Pancreas (tissue), 10 donors: ENCODE results near the gene COX5A. TPM values are rescaled to one million over a fixed set of nuclear protein-coding genes. Genes with fewer than 3 reads are reported as not detected.
"Not testable (repeated sequence)": the region's sequence is repeated elsewhere in the genome, so short reads cannot be mapped to it uniquely, and the experiment has no call there.

ENCODE experiments used
- ATAC-seq, 4 donors: fragments of 200-7000 bp; cut with Tn5 transposase; one replicate each; pipeline versions ENCODE4 v1.8.0 to v1.9.1; 2020; ENCODE audit warnings: mild to moderate bottlenecking in 4 of 4, moderate library complexity in 4 of 4
- DNase-seq, 6 donors: peaks; one replicate each; pipeline ENCODE4 v3.0.0-alpha.2; 2020
- FAIRE-seq: peaks from 2 replicates; lab custom pipeline; 2012; peaks lifted over from hg19 to GRCh38; lab: Jason Lieb, UNC
- H3K27ac ChIP-seq, 4 donors: fragments of 200-600 bp; sonication (generic); 1 replicate in 3 of 4; 2 replicates in 1 of 4; pipeline versions ENCODE4 v1.5.0 to v1.8.0; 2020
- H3K27me3 ChIP-seq, 4 donors: fragments of 200-600 bp; one replicate each; pipeline ENCODE4 v1.8.0; 2021
- H3K36me3 ChIP-seq, 3 donors: fragments of 200-600 bp; sonication (generic) in 1 of 3; one replicate each; pipeline versions ENCODE4 v1.5.0 to v1.8.0; 2020 to 2021
- H3K4me1 ChIP-seq, 3 donors: fragments of 200-600 bp; one replicate each; pipeline ENCODE4 v1.8.0; 2021
- H3K4me3 ChIP-seq, 4 donors: fragments of 200-600 bp; sonication (generic) in 2 of 4; one replicate each; pipeline versions ENCODE4 v1.5.0 to v1.8.0; 2020 to 2021
- H3K9me3 ChIP-seq, 4 donors: fragments of 200-600 bp; one replicate each; pipeline ENCODE4 v1.8.0; 2021
- CTCF ChIP-seq, 4 donors: fragments of 200-600 bp; sonication (generic) in 3 of 4; IDR thresholded peaks; one replicate each; pipeline versions ENCODE4 v1.5.0 to v1.8.0; 2021; ENCODE audit warnings: antibody characterized with exemption in 4 of 4
- WGBS, 2 donors: extraction: QIAGEN DNeasy Blood & Tissue Kit; methylation state at CpG; one replicate each; pipeline ENCODE4 v1.1.7; 2013; 5-methylcytosine and 5-hydroxymethylcytosine counted together
- intact Hi-C, 3 donors: fragments of 100-400 bp; cut with DNase I; formaldehyde crosslinking; loops; one replicate each; pipeline versions ENCODE4 v1.11.1 to v1.14.2; 2022
- polyA plus RNA-seq, 2 donors: library from polyadenylated mRNA; stranded (reverse); fragments of 200-250 nt; gene quantifications; one replicate each; pipeline ENCODE4 v1.2.3, GENCODE V29; 2013
- total RNA-seq, 6 donors: library from RNA; stranded (reverse); fragmentation: NEBNext Ultra II Directional in 4 of 6; extraction: Animal tissue kit (Norgen Biotek cat#: 25700) in 4 of 6; gene quantifications; one replicate each; pipeline versions ENCODE4 v1.2.1 to v1.2.4, GENCODE V29; 2021 to 2023
- donor health status: healthy with polysubstance abuse.
- donor health status: DM: no; HTN: no; CAD: no; lungs with moderate emphysema.
- donor health status: DM: no; HTN: no; CAD: no.
- donor health status: control.
- donor health status: control.
- donor health status: Bipolar disorder and iron deficiency.
- donor health status: DM: yes; HTN: yes; CAD: no.
- donor health status: DM: no; HTN: no; CAD: no.
- donor health status: DM: no; HTN: no; CAD: no.
- donor health status: DM: yes; HTN: yes; CAD: no.

Gene COX5A
- total and polyA plus RNA-seq, 8 donors, result 76.4 to 127 (median 92.7) TPM

DNA sequence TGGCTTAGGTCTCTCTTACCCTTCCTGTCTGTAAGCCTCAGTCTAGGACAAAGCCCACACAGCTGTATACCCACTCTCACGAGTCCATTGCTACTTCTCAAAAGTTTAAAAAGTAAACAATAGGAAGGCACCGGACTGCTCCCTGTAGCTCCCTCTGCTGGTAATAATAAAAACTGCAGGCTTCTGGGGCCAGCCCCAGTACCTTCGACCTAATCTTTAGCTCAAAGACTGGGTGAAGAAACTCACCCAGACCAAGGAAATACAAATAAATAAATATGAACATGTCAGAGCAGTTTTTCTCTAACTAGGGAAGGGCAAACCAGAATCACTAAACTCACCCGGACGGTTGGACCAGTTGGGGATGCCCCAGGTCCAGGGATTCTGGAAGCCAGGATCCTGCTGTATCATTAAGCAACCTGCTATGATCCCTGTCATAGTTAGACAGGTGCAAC is 36.2 kb downstream of the COX5A start:
- Histone ChIP-seq H3K36me3 (peaks cover 0 to 24% (median 0%) of the 10 kb centered on the region in 3 donors), H3K27ac (no peak overlapping the region), H3K4me1 (peaks cover 0 to 20% (median 8%) of the 10 kb centered on the region in 3 donors), H3K9me3 (no peaks in the 10 kb centered on the region), H3K4me3 (no peak overlapping the region), H3K27me3 (no peaks in the 10 kb centered on the region)
- peak in 4 of 6 donors; percentile 46 to 76 (median 59) for DNase-seq
- intact Hi-C loops, result no loop called here
- 7% methylated on average over 5 of the region's 5 CpGs for WGBS, 2 donors
- no peak for FAIRE-seq
- peak; percentile 89 to 97 (median 92) for TF ChIP-seq CTCF (IDR thresholded peaks at IDR 0.05)
- peak; percentile 51 to 80 (median 74) for ATAC-seq

GRCh38 chr15:74897300-74897701 is 40.6 kb downstream of the COX5A start:
- no peak overlapping the region for H3K4me3 ChIP-seq
- H3K4me1 ChIP-seq, result peaks cover 0 to 12% (median 0%) of the 10 kb centered on the region in 3 donors
- H3K36me3 ChIP-seq, result peaks cover 0 to 12% (median 0%) of the 10 kb centered on the region in 3 donors
- H3K9me3 ChIP-seq, result no peaks in the 10 kb centered on the region
- no peaks in the 10 kb centered on the region for H3K27me3 ChIP-seq
- intact Hi-C loops, result no loop called here
- ATAC-seq, result no peak
- FAIRE-seq, result no peak
- 82 to 83% methylated on average over 6 of the region's 6 CpGs for WGBS, 2 donors
- no peak for TF ChIP-seq CTCF (IDR thresholded peaks at IDR 0.05)
- H3K27ac ChIP-seq, result no peak overlapping the region
- DNase-seq, result no peak

DNA sequence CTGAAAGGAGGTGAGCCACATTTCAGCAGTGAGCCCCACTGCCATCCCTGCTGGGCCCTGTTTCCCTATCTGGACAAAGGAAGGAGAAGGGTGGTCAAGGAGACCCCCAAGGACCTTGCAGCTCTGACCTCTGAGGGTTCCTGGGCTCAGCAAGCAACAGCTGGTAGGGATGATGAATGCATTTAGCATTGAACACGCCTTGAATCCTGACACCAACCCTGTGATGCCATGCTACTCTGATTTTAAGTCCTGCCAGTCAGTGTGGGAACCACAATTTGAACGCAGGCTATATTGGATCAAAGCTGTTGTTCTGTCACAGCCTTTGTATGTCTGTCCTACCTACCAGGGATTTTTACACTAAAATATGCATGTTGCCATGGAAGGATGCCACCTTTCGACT is 41.6 kb downstream of the COX5A start:
- Histone ChIP-seq H3K27ac (no peak overlapping the region), H3K9me3 (no peaks in the 10 kb centered on the region), H3K4me1 (peaks cover 0 to 15% (median 0%) of the 10 kb centered on the region in 3 donors), H3K36me3 (peaks cover 0 to 9% (median 0%) of the 10 kb centered on the region in 3 donors), H3K27me3 (no peaks in the 10 kb centered on the region), H3K4me3 (no peak overlapping the region)
- FAIRE-seq (no peak), ATAC-seq (no peak), DNase-seq (no peak)
- 87 to 89% methylated on average over 3 of the region's 3 CpGs for WGBS, 2 donors
- no peak for TF ChIP-seq CTCF (IDR thresholded peaks at IDR 0.05)
- intact Hi-C loops, result no loop called here

- no peak overlapping the region for H3K4me3 ChIP-seq
- FAIRE-seq (no peak), DNase-seq (no peak), ATAC-seq (no peak)
- no peaks in the 10 kb centered on the region for H3K27me3 ChIP-seq
- intact Hi-C loops, result no loop called here
- no peak overlapping the region for H3K27ac ChIP-seq
- no peak for TF ChIP-seq CTCF (IDR thresholded peaks at IDR 0.05)
- H3K36me3 ChIP-seq, result peaks cover 0 to 9% (median 0%) of the 10 kb centered on the region in 3 donors
- WGBS, 2 donors, result 91 to 96% methylated on average over 6 of the region's 6 CpGs
- no peaks in the 10 kb centered on the region for H3K9me3 ChIP-seq
- H3K4me1 ChIP-seq, result peaks cover 0 to 19% (median under 1%) of the 10 kb centered on the region in 3 donors
Observed at GRCh38 chr15:74895830-74896229, 42.0 kb downstream of the COX5A start.

GRCh38 chr15:74894383-74894782 is 43.5 kb downstream of the COX5A start:
- H3K27me3 ChIP-seq, H3K27ac ChIP-seq, H3K4me3 ChIP-seq, H3K36me3 ChIP-seq, intact Hi-C loops, H3K9me3 ChIP-seq, FAIRE-seq, ATAC-seq, DNase-seq: not testable (repeated sequence)
- WGBS, 2 donors, result 95 to 96% methylated on average over 7 of the region's 7 CpGs
- peaks cover 0 to 23% (median 4%) of the 10 kb centered on the region in 3 donors for H3K4me1 ChIP-seq
